ENCODE measurements around the gene VAMP1.
"Not testable (repeated sequence)": the region's sequence is repeated elsewhere in the genome, so short reads cannot be mapped to it uniquely, and the experiment has no call there.

The VAMP1 gene

DNA sequence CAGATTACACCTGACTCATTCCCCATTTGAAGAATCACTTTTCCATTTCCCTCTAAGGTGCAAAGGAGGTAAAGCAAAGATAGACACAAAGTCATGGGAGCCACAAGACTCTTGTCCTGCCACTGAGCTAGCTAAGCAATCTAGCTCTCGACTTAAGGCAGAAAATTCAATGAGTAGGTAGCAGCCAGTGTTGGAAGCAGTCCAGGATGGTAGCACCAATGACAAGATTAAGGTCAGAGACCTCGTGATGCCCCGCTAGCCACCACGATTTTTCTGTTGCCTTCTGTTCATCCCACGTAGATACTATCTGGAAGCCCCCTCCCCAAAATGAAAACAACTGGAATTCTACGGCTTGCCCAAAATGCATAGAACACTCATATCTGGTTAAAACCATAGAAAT, 1.4 kb downstream of the VAMP1 start:
- no peak for DNase-seq

- no peak for DNase-seq
These were observed 2.2 kb downstream of the VAMP1 start for GRCh38 chr12:6468283-6468575.

GRCh38 chr12:6467571-6468282, 2.8 kb downstream of the VAMP1 start:
- DNase-seq = not testable (repeated sequence)

DNA sequence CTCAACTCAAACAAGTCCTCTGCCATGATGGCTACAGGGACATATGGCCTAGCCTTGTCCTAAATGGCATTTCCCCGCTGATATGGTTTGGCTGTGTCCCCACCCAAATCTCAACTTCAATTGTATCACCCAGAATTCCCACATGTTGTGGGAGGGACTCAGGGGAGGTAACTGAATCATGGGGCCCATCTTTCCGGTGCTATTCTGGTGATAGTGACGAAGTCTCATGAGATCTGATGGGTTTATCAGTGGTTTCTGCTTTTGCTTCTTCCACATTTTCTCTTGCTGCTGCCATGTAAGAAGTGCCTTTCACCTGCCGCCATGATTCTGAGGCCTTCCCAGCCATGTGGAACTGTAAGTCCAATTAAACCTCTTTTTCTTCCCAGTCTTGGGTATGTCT, 3.7 kb downstream of the VAMP1 start:
- not testable (repeated sequence) for DNase-seq

GRCh38 chr12:6466184-6466573, 4.3 kb downstream of the VAMP1 start:
- DNase-seq = no peak

GRCh38 chr12:6465467-6466183, 4.9 kb downstream of the VAMP1 start:
- DNase-seq = peak; percentile 41 to 69

GRCh38 chr12:6464531-6464930, 5.9 kb downstream of the VAMP1 start:
- no peak for DNase-seq

- DNase-seq = no peak
These were observed 6.6 kb downstream of the VAMP1 start for GRCh38 chr12:6463858-6464257.

- DNase-seq = no peak
These were observed 7.3 kb downstream of the VAMP1 start for GRCh38 chr12:6463216-6463615.

GRCh38 chr12:6462234-6462995, 8.1 kb downstream of the VAMP1 start:
- DNase-seq = no peak

- peak; percentile 85 to 90 for DNase-seq
These were observed 8.9 kb downstream of the VAMP1 start for GRCh38 chr12:6461401-6462233.

- DNase-seq = peak in 1 of 2 donors; percentile 64
These were observed 9.6 kb downstream of the VAMP1 start for GRCh38 chr12:6460751-6461371.

GRCh38 chr12:6459004-6459337, 11.5 kb downstream of the VAMP1 start:
- no peak for DNase-seq

- no peak for DNase-seq
These were observed 12.0 kb downstream of the VAMP1 start for GRCh38 chr12:6458281-6459003.

DNA sequence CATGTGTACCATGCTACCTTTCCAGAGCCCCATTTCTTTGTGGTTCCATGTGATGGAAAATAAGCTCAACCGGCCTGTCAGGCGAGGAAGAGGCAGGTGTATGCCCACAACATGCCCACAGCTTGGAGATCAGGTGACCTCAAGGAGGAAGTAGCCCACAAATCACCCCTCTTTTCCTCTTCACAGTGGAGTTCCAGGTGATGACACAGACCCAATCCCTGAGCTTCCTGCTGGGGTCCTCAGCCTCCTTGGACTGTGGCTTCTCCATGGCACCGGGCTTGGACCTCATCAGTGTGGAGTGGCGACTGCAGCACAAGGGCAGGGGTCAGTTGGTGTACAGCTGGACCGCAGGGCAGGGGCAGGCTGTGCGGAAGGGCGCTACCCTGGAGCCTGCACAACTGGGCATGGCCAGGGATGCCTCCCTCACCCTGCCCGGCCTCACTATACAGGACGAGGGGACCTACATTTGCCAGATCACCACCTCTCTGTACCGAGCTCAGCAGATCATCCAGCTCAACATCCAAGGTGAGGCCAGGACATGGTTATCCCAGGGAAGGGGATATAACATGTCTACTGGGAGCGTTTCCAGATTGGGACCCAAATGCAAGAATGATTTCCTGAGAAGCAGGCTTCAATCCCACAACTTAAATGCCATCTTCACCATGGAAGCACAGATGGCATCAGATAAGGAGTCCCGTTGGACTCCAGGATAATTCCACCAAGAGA, 13.1 kb downstream of the VAMP1 start:
- DNase-seq = no peak

DNA sequence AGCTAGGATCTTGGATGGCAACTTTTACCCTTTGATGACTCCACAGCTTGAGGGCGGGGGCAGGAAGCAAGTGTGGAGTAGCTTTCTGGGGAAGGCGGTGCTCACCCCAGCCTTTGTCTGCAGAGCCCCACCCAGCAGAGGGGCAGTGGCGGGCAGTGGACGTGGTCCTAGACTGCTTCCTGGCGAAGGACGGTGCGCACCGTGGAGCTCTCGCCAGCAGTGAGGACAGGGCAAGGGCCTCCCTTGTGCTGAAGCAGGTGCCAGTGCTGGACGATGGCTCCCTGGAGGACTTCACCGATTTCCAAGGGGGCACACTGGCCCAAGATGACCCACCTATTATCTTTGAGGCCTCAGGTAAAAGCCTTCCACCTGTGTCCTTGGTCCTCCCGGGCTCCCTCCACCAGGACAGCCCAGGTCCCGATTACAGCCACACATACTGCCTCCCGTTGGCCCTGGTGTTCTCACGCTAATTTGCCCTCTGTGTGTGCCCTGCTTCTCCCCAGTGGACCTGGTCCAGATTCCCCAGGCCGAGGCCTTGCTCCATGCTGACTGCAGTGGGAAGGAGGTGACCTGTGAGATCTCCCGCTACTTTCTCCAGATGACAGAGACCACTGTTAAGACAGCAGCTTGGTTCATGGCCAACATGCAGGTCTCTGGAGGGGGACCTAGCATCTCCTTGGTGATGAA, 17.4 kb downstream of the VAMP1 start:
- DNase-seq = no peak

DNA sequence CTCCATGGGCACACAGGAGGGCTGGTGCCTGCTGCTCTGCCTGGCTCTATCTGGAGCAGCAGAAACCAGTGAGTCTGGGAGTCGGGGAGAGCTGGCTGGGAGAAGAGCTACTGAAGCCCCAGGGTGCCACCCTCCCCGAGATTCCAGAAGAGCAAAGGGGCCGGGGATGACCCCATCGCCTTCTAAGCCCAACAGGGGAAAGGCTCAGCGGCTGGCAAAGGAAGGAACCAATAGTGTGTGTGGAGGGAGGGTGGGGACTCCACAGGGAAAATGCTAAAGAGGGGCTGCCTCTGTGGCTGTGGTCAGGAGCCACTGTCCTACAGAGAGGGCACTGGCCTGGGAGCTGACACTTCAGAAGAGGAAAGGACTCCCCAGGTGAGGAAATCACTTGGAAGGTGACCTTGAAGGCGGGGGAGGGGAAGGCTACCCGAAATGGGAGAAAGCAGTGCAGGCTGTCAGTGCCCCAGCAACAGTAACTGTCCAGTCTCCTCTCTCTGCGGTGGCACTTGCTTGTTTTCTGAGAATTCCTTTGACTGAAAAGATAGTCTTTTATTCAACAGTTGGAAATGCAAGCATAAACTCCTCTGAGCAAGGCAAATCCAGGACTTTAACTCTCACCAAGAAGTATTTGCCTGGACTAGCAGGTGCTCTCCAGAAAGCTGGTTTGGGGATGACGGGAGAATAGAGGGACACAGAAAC, 18.1 kb downstream of the VAMP1 start:
- DNase-seq = no peak

DNA sequence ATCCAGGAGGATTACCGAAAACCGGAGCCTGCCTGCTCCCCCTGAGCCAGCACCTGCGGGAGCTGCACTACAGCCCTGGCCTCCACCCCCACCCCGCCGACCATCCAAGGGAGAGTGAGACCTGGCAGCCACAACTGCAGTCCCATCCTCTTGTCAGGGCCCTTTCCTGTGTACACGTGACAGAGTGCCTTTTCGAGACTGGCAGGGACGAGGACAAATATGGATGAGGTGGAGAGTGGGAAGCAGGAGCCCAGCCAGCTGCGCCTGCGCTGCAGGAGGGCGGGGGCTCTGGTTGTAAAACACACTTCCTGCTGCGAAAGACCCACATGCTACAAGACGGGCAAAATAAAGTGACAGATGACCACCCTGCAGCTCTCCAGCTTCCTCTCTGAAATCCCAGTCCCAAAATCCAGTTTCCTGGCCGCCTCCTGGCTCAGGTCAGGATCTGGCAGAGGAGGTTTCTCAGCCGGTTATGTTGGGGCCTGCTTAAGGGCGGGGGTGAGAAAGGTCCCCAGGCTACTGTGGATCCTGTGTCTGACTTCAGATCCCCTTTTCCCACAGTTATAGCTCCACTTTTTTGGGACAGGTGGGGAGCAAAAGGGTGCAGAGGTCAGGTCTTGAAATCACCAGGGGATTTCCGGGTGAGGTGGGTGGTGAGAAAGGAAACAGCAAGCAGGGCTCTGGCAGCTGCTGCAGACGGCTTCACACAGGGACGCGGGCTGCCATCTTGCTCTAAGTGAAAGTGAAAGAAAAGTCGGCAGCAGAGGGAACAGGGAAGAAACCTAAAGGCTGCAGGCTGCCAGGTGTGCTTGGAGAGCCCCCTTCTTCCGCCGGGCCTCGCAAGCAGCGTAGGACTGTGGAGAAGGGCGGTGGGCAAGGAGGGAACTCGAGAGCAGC, 18.9 kb downstream of the VAMP1 start, which contains the start of gene TAPBPL:
TAPBPL (plus strand) TSS at position 695 of the 897 bp plus-strand sequence. CDS start 207 bp downstream, outside the sequence.
- peak; percentile 86 to 88 for DNase-seq

DNA sequence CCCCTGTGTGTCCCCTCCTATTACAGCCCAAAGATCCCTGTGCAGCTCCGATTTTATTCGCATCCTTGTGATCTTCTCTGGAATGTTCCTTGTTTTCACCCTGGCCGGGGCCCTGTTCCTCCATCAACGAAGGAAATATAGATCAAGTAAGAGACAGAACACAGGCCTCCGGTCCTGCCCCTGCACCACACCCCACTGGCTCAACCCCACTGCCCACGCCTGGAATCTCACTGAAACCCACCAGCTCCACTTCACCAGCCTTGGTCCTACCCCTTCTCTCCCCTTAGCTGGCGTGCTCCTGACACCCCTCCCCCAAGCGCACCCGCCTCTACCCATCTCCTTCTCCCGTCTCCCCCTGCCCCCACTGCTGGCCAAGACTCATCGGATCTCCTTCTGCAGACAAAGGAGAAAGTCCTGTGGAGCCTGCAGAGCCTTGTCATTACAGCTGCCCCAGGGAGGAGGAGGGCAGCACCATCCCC, 19.6 kb downstream of the VAMP1 start:
- DNase-seq = no peak

Measured in CD4-positive, alpha-beta T cell treated with Interleukin-1 beta for 1 hour (primary cell).